NCI-H128 (cell line): ENCODE measurements around the gene NPRL2.

ENCODE experiments used
- DNase-seq: peaks from one replicate; lab custom pipeline; 2025; ENCODE audit not compliant: unreplicated experiment; lab: John Stamatoyannopoulos, UW

NPRL2 gene

GRCh38 chr3:50373146-50374051 is 22.8 kb upstream of the NPRL2 start:
- no peak for DNase-seq

- no peak for DNase-seq
Observed at GRCh38 chr3:50372349-50372748, 21.8 kb upstream of the NPRL2 start.

GRCh38 chr3:50371133-50371685 is 20.6 kb upstream of the NPRL2 start:
- no peak for DNase-seq

- DNase-seq = no peak
Observed at GRCh38 chr3:50370594-50370993, 20.0 kb upstream of the NPRL2 start.

- DNase-seq = no peak
Observed at GRCh38 chr3:50369012-50369670, 18.6 kb upstream of the NPRL2 start.

GRCh38 chr3:50365842-50366220 is 15.3 kb upstream of the NPRL2 start:
- DNase-seq = no peak

- DNase-seq = peak; percentile 59
Observed at GRCh38 chr3:50365080-50365841, 14.7 kb upstream of the NPRL2 start.

- DNase-seq = no peak
Observed at GRCh38 chr3:50364573-50365079, 14.1 kb upstream of the NPRL2 start.

GRCh38 chr3:50359760-50360110 is 9.2 kb upstream of the NPRL2 start:
- DNase-seq = no peak

GRCh38 chr3:50358911-50359759 is 8.6 kb upstream of the NPRL2 start, which contains the start of gene TMEM115:
TMEM115 (minus strand) TSS chr3:50359521; CDS start chr3:50359063, 458 bp downstream.
- DNase-seq = peak; percentile 91

- DNase-seq = no peak
Observed at GRCh38 chr3:50358355-50358910, 7.9 kb upstream of the NPRL2 start.

GRCh38 chr3:50357481-50357880 is 6.9 kb upstream of the NPRL2 start:
- no peak for DNase-seq

GRCh38 chr3:50356553-50356952 is 6.0 kb upstream of the NPRL2 start:
- DNase-seq = no peak

GRCh38 chr3:50355829-50356552 is 5.4 kb upstream of the NPRL2 start:
- no peak for DNase-seq

- no peak for DNase-seq
Observed at GRCh38 chr3:50354850-50355249, 4.3 kb upstream of the NPRL2 start.

GRCh38 chr3:50354186-50354764 is 3.7 kb upstream of the NPRL2 start:
- DNase-seq = no peak

- DNase-seq = no peak
Observed at GRCh38 chr3:50353245-50354004, 2.9 kb upstream of the NPRL2 start.

GRCh38 chr3:50352781-50353180 is 2.2 kb upstream of the NPRL2 start:
- no peak for DNase-seq
